Skeletal muscle satellite cell (primary cell): Measurements from ENCODE around the gene TUBG2.

Source experiments
- H3K27me3 ChIP-seq: 2 replicates; pipeline ENCODE4 v1.7.0; 2013; ENCODE audit warnings: low read length; ENCODE audit not compliant: control insufficient read depth, insufficient read depth
- H3K36me3 ChIP-seq: 2 replicates; pipeline ENCODE4 v1.7.0; 2013; ENCODE audit warnings: mild to moderate bottlenecking, control low read depth, low read length; ENCODE audit not compliant: insufficient read depth
- H3K4me1 ChIP-seq: 2 replicates; pipeline ENCODE4 v1.7.0; 2013; ENCODE audit warnings: low read length; ENCODE audit not compliant: control insufficient read depth, insufficient read depth
- H3K4me2 ChIP-seq: 2 replicates; pipeline ENCODE4 v1.7.0; 2013; ENCODE audit warnings: mild to moderate bottlenecking, low read length
- H3K4me3 ChIP-seq: 2 replicates; pipeline ENCODE4 v1.7.0; 2013; ENCODE audit warnings: low read length
- H3K9ac ChIP-seq: 2 replicates; pipeline ENCODE4 v1.7.0; 2013; ENCODE audit warnings: mild to moderate bottlenecking, low read depth, low read length, moderate library complexity
- H3K9me3 ChIP-seq: replicated peaks from 2 replicates; pipeline ENCODE4 v1.7.0; 2013; ENCODE audit warnings: mild to moderate bottlenecking, control low read depth, low read length

Gene TUBG2

DNA sequence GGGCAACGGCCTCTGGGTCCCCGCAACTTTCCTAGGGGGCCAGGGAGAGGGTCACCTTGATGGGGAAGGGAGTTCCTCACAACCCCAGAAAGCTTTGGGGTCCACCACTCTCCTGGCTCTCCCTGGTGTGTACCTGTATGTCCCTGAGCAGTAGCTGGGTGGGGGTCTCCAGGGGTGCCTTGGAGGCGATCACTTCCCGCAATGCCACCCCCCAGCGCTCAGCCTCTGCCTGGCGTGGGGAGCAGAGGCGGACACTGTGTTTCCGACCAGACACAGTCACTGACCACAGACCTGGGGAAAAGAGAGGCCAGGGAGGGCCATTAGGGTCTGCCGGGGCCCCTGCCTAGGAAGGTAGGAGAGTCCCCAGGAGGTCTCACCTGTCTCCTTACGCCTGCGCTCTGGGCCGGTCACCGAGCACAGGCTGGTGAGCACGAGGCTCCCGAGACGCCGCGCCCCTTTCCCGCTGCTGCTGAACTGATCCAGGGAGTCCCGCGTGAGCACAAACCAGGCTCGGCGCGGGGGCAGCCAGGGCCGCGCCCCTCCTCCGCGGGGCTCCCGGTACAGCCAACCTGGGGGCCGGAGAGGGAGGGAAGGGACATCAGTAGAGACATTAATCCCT lies 14.3 kb downstream of the TUBG2 start:
- H3K9ac ChIP-seq: peak overlapping the region; percentile 18
- H3K4me2 ChIP-seq: peak overlapping the region; percentile 99
- no peak overlapping the region for H3K4me3 ChIP-seq
- H3K4me1 ChIP-seq: peaks cover 37% of the 10 kb centered on the region
- no peaks in the 10 kb centered on the region for H3K27me3 ChIP-seq
- peaks cover 40% of the 10 kb centered on the region for H3K36me3 ChIP-seq
- H3K9me3 ChIP-seq: no peaks in the 10 kb centered on the region

DNA sequence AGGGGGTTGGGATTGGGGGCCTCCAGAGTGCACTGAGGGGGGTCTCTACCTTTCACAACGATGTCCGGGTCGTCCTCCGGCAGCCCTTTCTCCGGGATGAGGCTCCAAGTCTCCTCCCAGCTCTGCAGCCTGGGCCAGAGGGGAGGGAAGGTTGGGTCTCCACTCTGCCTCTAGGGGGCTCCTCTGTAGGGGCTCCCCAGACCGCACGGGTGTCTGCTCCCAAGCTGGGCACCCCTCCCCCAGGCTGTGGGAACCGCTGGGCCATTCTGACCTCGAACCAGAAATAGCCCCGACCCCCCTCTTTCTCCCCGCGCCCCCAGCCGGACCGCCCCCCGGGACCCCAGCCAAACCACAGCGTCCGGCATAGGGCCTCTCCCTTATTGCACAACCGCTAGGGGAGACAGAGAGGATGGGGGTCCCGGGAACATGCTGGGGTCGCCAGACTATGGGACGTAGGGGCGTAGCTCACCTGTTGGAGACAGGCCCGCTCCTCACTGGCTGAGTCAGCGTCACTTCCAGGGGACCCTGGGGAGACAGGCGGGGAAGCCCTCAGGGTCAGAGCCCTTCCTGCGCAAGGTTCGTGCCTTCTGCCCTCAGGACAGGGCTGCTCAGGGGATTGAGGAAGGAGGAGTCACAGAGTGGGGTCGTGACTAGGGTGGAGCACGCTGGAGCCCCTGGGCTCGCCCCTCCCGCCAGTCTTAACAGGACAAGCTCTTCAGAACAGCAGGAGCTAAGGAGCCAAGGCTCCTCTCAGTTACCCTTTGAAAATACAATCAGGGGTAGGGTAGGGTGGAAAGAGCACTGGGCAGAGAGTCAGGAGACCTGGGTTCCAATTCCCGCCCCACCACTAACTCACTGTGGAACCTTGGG lies 15.0 kb downstream of the TUBG2 start:
- Histone ChIP-seq H3K36me3 (peaks cover 34% of the 10 kb centered on the region), H3K9me3 (no peaks in the 10 kb centered on the region), H3K9ac (peak overlapping the region; percentile 18), H3K4me3 (peak overlapping the region; percentile 99), H3K4me1 (peaks cover 35% of the 10 kb centered on the region), H3K27me3 (no peaks in the 10 kb centered on the region), H3K4me2 (peak overlapping the region; percentile 99)

DNA sequence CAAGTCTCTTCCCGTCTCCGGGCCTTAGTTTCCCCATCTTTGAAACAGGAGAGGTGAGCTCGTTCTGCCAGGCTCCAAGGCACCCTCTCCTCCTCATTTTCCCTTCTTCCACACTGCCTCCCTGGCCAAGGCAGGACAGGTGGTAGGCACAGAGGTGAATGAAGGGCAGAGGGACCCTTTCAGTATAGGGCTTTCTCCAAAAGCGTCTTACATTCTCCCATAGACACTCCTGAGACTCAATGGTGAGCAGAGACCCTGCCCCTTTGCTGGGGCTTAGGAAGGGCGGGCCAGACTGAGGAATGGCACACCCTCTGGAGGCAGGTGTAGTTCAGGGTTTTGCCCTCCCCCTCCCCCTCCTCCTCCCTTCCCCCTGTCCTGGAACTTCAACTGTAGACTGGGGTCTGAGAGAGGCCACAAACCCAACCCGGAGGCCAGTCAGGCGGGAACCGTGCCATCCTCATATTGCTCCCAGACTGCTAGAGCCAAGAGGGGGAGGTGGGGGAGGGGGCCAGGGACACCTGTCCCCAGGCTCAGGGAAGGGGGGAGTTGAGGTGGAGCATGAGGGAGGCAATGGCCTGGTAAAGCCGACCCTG lies 15.8 kb downstream of the TUBG2 start:
- Histone ChIP-seq H3K9me3 (no peaks in the 10 kb centered on the region), H3K4me1 (peaks cover 37% of the 10 kb centered on the region), H3K4me3 (peak overlapping the region; percentile 99), H3K4me2 (peak overlapping the region; percentile 99), H3K27me3 (no peaks in the 10 kb centered on the region), H3K36me3 (peaks cover 27% of the 10 kb centered on the region), H3K9ac (peak overlapping the region; percentile 87)

DNA sequence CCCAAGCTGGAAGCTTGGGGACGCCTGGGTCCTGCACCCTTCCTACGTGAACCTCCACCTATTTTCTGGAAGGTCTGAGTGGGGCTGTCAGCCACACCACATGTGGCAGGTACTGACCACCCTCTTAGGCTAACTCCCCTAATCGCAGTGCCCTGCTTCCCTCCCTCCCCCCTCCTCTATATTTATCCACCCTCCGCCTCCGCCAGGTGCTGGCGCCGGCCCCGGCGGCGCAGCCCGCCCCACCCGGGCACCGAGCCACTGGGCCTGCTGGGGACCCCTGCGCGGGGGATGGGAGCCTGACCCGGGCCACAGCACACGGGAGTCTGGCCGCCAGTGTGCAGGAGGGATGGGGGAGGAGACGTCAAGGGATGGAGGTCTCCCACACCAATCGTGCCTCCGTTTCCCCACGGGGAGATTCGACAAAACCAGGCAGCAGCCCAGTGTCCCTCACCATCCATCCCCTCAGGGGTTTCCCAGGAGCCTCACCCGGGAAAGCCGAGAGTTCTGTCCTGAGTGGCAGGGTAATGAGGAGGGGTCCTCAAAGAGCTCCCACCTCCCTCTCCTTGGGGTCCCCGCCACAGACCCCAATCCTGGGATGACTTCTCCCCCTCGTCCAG lies 16.4 kb downstream of the TUBG2 start:
- Histone ChIP-seq H3K4me3 (peak overlapping the region; percentile 99), H3K9ac (peak overlapping the region; percentile 87)

DNA sequence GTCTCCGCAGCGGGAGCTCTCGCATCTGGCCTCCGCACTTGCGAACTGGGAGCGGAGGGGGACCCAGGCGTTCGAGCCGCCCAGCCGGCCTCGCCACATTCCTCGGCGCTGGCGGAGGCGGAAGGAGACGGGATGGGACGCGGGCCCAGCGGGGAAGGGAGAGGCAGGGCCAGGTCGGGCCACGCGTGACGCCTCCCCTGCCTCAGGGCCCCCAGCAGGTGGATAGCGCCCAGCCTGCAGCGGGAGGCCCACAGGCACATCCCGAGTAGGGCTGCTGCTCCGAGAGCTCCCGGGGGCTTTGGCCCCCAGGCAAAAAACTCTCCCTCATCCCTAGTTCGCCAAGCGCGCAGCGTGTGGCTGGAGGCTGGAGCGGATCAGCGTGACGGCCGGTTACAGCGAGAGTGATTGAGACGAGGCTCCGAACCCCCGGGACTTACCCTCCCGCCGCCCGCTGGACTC lies 16.9 kb downstream of the TUBG2 start:
- Histone ChIP-seq H3K9ac (peak overlapping the region; percentile 87), H3K4me1 (peaks cover 46% of the 10 kb centered on the region), H3K4me2 (peak overlapping the region; percentile 99), H3K27me3 (no peaks in the 10 kb centered on the region), H3K36me3 (peaks cover 24% of the 10 kb centered on the region), H3K9me3 (no peaks in the 10 kb centered on the region), H3K4me3 (peak overlapping the region; percentile 99)

More for the DNA sequence above, 16.4 kb downstream of the TUBG2 start:
- no peaks in the 10 kb centered on the region for H3K27me3 ChIP-seq
- H3K9me3 ChIP-seq: no peaks in the 10 kb centered on the region
- H3K4me1 ChIP-seq: peaks cover 43% of the 10 kb centered on the region
- H3K4me2 ChIP-seq: peak overlapping the region; percentile 99
- H3K36me3 ChIP-seq: peaks cover 27% of the 10 kb centered on the region

DNA sequence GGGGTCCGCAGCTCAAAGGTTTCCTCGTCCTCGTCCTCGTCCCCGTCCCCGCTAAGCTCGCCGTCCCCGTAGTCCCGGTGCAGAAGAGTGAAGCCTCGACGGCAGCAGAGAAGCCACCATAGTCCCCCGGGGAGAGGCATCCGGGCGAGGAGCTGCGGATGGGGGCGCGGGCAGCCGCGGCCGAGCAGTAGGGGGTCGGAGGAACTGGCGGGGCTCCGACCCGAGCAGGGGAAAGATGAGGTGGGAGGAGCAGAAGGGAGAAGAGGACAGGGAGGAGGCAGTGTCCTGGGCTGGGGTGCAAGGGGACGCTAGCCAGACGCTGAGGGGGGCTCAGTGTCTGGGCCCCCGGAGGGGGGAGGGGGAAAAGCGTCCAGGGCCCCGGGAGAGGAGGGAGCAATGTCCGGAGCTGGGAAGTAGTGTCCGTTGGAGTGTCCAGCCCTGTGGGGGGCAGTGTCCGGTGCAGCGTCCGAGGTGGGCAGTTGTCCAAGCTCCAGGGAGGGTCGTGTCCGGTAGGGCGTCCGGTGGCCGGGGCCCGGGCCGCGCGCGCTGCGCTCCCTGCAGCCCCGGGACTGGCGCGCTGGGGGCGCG lies 17.4 kb downstream of the TUBG2 start, which contains the start of gene PLEKHH3:
Gene PLEKHH3 (minus strand): TSS at position 571 of the 588 bp plus-strand sequence. CDS start 431 bp downstream, at position 140.
- no peaks in the 10 kb centered on the region for H3K9me3 ChIP-seq
- peak within 1 kb of the TSS; percentile 87 for H3K9ac ChIP-seq
- H3K36me3 ChIP-seq: peaks cover 19% of the 10 kb centered on the region
- peak within 1 kb of the TSS; percentile 99 for H3K4me3 ChIP-seq
- H3K4me2 ChIP-seq: peak within 1 kb of the TSS; percentile 99
- H3K4me1 ChIP-seq: peaks cover 46% of the 10 kb centered on the region
- no peaks in the 10 kb centered on the region for H3K27me3 ChIP-seq

DNA sequence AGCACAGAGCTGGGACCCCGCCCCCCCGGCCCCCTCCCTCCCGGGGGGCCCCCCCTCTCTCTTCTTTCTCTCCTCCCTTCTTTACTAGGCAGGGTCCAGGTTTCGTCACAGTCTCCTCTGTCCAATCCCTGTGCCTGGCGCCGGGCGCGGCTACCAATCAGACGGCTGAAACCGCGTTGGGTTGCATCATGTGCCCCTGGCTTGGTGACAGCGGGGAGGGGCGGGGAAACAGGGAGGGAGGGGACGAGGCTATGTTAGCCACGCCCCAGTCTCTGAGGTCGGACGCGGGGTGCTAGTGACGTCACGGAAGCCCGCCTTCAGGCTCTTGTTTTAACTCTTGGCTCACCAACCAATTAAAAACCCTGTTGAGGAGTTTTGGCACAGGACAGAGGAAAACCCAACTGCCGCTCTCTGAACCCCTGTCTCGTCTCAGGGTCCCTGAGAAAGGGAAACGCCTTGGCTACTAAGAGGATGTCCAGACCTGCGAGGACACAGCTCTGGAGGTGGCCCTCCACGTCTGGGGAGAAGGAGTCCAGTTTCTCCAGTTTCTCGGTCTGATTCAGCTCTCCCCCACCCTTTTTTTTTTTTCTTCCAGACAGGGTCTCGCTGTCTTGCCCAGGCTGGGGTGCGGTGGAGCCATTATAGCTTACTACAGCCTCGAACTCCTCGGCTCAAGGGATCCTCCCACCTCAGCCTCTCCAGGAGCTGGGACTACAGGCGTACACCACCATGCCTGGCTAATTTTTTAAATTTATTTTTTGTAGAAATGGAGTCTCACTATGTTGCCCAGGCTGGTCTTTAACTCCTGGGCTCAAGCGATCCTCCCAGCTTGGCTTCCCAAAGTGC lies 18.2 kb downstream of the TUBG2 start:
- Histone ChIP-seq H3K4me2 (peak overlapping the region; percentile 99), H3K9ac (peak overlapping the region; percentile 78), H3K4me1 (peaks cover 46% of the 10 kb centered on the region), H3K36me3 (peaks cover 13% of the 10 kb centered on the region), H3K9me3 (no peaks in the 10 kb centered on the region), H3K4me3 (peak overlapping the region; percentile 99), H3K27me3 (no peaks in the 10 kb centered on the region)

DNA sequence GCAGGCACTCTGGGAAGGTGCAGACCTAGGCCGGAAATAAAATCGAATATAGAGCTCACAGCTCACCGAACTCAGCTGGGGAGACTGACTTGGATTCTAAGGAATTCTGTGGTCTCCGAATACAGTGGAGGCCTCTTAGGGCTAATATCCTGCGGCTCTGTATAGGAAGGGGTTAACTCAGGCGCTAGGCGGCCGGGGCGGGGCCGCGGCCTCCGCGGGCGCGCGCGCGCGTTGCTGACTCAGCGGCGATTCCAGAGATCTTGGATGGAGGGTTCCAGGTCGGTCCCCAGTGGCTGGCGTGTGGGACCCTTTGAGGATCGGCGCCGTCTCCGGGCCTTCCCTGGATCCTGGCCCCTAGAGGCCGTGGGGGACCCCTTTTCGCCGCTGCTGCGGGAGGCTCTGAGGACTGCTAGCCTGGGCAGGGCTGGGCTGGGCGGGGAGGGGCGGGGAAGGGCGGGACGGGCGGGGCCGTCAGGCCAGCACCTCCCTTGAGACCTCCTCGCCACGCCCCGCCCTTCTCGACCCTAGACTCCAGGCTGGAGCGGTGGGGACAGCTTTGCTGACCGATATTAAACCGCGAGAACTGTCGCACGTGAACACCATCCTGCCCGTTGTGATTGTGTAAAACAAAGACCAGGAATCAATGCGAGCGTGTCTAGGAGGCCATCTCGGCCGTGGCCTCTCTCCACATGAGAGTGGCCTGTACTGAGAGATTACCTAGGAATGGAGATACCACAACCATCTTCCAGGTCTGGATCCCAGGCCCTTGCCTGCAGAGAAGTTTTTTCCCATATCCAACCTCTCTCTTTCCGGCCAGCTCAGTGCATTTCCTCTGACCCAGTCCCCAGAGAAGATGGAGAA lies 19.1 kb downstream of the TUBG2 start:
- Histone ChIP-seq H3K27me3 (no peaks in the 10 kb centered on the region), H3K4me1 (peaks cover 50% of the 10 kb centered on the region), H3K9ac (peak overlapping the region; percentile 78), H3K9me3 (no peaks in the 10 kb centered on the region), H3K4me2 (peak overlapping the region; percentile 88), H3K36me3 (peaks cover 4% of the 10 kb centered on the region), H3K4me3 (peak overlapping the region; percentile 71)

DNA sequence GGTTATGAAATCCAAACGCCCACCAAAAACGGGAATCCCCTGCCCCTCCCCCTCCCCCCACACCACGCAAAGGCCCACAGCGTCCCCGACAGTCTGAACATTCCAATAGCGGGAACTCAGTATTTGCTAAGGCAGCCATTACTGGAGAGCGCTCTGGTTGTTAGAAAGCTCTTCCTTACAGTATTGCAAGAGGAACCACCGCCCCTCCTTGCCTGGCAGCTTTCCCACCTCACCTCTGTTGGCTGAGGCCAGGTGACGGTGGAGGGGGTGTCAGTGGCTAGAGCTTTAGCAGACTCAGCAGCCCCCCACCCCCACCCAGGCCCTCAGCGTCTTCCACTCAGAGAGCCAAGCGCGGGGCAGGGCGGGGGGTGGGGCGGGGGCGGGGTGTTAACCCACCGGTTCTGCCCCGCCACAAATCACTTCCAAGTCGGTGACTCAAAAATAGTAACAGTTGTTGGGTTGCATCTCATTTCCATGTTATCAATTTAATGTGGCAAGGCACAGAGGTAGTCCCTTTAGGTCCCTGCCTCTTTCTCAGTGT lies 19.9 kb downstream of the TUBG2 start:
- Histone ChIP-seq H3K27me3 (no peaks in the 10 kb centered on the region), H3K4me2 (peak overlapping the region; percentile 88), H3K36me3 (no peaks in the 10 kb centered on the region), H3K9me3 (no peaks in the 10 kb centered on the region), H3K4me3 (peak overlapping the region; percentile 71), H3K4me1 (peaks cover 51% of the 10 kb centered on the region), H3K9ac (peak overlapping the region; percentile 78)
